GM19043 (cell line): ENCODE data around the gene SETD1A.
A peak's percentile ranks its signal among the peaks of the same experiment; 100 is the strongest.

Experiments
- ATAC-seq: cut with Tn5 transposase; IDR thresholded peaks from one replicate; pipeline ENCODE4 v1.9.1; 2021; ENCODE audit warnings: low read depth; ENCODE audit not compliant: unreplicated experiment

The SETD1A gene

GRCh38 chr16:30957456-30958174 lies at the start of gene SETD1A:
Gene SETD1A (plus strand): TSS chr16:30957754. CDS start chr16:30958732, 978 bp downstream.
- peak; percentile 52 for ATAC-seq

- no peak for ATAC-seq
Observed at GRCh38 chr16:30910427-30911029, 47.0 kb upstream of the SETD1A start.

GRCh38 chr16:30912794-30913412 lies 44.7 kb upstream of the SETD1A start:
- ATAC-seq = no peak

DNA sequence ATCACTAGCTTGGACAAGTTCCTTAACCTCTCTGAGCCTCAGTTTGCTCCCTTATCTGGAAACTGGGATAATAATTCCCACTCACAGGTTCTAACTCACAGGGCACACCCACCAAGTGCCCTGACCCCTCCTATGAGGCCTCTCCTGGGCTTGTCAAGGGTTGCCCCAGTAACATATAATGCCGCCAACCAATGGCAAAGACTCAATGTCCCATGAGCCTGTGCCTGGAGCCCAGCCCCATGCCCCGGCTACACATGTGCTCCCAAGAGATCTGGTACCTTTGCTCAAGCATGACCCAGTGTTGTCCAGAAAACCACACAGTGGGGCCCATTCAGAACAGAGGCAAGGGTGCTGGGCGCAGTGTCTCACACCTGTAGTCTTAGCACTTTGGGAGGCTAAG lies 42.7 kb upstream of the SETD1A start:
- no peak for ATAC-seq

GRCh38 chr16:30918614-30919013 lies 38.9 kb upstream of the SETD1A start:
- no peak for ATAC-seq

DNA sequence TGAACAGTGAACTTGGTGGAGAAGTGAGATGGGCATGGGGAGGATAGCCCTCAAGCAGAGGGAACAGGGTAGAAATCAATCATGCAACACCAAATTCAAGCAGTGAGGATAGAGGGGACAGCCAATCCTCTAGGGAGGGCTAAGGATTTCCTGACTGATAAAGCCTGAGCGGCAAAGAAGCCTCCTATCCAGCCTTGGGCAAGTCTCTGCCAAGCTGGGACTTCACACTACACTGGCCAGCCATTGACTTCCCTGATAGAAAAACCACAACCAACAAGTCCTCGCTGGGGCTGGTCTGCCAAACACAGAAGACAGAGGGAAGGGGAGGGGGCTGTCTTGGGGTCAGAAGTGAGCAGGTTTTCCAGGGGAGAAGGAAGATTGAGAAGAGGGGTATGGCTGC lies 36.7 kb upstream of the SETD1A start:
- no peak for ATAC-seq

DNA sequence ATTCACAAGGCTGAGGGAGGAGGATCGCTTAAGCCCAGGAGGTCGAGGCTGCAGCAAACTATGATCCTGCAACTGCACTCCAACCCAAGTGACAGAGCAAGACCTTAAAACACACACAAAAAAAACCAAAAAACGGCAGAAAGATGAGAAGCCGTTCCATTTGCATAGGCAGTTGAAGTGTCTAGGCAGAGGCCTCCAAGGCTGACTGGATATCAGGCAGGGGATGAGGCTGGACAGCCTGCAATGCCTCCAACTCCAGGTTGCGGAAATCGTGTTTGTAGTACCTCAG lies 36.2 kb upstream of the SETD1A start:
- no peak for ATAC-seq

DNA sequence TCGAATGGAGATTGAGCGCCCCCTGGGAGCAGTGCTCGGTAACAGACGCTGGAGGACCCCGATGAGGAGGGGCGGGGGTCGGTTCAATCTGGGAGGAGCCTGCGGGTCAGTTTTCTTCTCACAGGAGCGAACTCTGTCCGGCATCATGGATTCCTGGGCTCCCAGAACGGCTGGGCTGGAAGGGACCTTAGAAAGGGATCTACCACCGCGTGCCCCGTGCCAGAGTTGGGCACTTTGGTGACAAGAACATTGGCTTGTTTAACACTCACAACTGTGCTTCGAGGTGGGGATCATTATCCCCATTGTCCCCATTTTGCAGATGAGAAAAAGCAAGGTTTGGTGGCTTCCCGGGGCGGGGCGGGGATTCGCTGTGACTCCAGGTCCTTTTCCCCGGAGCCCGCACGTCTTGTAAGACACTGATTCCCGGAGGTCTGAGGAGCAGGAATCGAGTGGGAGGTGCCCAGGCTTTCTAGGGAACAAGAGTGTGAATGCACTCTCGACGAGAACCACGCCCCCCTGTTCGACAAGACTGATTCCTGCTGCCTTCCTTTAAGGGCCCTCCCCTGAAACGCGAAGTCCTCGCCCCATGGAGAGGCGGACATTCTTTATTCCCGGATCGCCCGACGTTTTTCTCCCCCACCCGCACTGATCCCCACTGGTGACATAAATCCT lies 35.7 kb upstream of the SETD1A start:
- no peak for ATAC-seq

GRCh38 chr16:30922420-30922959 lies 35.1 kb upstream of the SETD1A start:
- ATAC-seq = peak; percentile 66

- peak; percentile 50 for ATAC-seq
Observed at GRCh38 chr16:30922960-30923535, 34.5 kb upstream of the SETD1A start.

DNA sequence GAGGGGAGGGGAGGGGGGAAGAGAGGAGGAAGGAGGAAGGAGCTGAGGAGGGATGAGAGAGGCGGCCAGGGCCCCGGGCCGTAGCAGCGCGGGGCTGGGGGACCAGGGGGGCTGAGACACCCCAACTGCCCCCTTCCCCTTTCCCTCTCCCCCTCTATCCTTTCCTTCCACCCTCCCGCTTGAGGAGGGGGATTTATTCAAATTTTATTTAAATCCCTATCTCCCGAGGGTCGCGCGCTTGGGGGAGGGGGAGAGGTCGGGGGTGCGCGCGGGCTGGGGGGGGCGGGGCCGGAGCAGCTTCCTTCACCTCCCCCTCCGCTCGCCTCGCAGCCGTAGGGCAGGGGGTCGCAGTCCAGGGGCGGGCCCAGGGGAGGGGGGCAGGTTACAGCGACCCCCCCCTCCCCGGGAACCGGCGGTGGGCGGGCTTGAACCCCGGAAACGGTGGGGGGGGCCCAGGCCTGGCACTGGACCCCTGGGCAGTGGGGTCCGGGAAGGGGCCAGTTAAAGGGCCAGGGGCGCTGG lies 33.9 kb upstream of the SETD1A start, which contains the start of gene FBXL19:
Gene FBXL19 (plus strand): TSS at position 19 of the 522 bp plus-strand sequence. CDS start 2,183 bp downstream, outside the sequence.
- no peak for ATAC-seq

GRCh38 chr16:30924076-30924912 lies 33.3 kb upstream of the SETD1A start:
- ATAC-seq = no peak

GRCh38 chr16:30924913-30925631 lies 32.5 kb upstream of the SETD1A start:
- no peak for ATAC-seq

DNA sequence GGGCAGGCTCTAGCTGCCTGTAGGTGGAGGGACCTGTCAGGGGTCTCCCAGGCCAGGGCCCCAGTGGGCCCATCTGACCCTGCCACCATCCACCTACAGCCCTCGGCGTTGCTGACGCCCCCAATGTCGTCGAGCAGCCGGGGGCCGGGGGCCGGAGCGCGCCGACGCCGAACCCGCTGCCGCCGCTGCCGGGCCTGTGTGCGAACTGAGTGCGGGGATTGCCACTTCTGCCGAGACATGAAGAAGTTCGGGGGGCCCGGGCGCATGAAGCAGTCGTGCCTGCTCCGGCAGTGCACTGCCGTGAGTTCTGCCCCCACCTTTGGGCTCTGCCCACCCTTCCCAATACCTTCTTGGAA lies 31.9 kb upstream of the SETD1A start:
- ATAC-seq = no peak

DNA sequence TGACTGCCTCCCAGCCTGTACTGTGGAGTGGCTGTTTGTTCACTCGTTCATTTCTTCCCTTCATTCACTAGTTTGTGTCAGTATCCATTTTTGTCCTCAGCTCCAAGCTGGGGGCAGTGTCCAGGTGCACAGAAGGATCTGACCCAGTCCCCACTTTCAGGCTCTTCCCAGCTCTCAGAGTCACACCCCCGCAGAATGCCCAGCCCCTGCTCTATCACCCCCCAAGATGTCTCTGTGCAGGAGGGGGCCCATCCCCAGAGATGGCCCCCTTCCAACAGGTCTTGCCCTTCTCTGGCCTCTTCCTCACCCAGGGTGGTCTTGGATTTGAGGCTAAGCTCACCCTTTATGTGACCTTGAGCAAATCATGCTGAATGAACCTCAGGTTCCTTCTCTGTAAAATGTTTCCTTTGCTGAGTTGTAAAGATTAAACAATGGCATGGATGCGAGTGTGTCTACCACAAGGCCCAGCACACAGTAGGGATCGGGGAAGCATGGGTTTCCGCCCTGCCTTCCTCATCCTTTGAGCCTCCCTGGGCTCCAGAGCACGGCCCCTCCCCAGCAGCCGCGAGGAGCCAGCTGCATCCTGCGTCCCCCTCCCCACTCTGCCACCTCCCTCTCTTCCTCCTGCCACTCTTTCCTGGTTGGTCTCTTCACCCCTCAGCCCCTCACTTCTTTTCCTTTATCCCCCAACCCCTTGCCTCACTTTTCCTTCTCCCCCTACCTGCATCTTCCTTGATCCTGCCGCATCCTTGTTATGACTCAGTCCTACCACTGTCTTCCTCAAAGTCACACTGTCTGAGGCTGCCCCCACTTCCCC lies 31.4 kb upstream of the SETD1A start:
- no peak for ATAC-seq

- no peak for ATAC-seq
Observed at GRCh38 chr16:30926937-30927788, 30.4 kb upstream of the SETD1A start.

- no peak for ATAC-seq
Observed at GRCh38 chr16:30927789-30928378, 29.7 kb upstream of the SETD1A start.
